ENCODE measurements around the gene GLOD4.
A peak's percentile ranks its signal among the peaks of the same experiment; 100 is the strongest.
"Not testable (repeated sequence)": the region's sequence is repeated elsewhere in the genome, so short reads cannot be mapped to it uniquely, and the experiment has no call there.

GLOD4 gene

GRCh38 chr17:781805-782731 lies at the start of gene GLOD4, which contains the start of gene MRM3:
Gene GLOD4, minus strand, starts transcription at chr17:782280. Its CDS starts 25 bp downstream, at chr17:782255.
Gene MRM3, plus strand, starts transcription at chr17:782353. Its CDS starts 26 bp downstream, at chr17:782379.
- DNase-seq: peak; percentile 97

- no peak for DNase-seq
These were observed 48.9 kb upstream of the GLOD4 start for GRCh38 chr17:830950-831349.

GRCh38 chr17:830381-830780 lies 48.3 kb upstream of the GLOD4 start:
- DNase-seq: no peak

- DNase-seq: not testable (repeated sequence)
These were observed 47.5 kb upstream of the GLOD4 start for GRCh38 chr17:829614-830013.

- DNase-seq: no peak
These were observed 46.7 kb upstream of the GLOD4 start for GRCh38 chr17:828761-829160.

GRCh38 chr17:826778-827177 lies 44.7 kb upstream of the GLOD4 start:
- DNase-seq: no peak

- DNase-seq: no peak
These were observed 43.1 kb upstream of the GLOD4 start for GRCh38 chr17:825216-825615.

GRCh38 chr17:824378-824777 lies 42.3 kb upstream of the GLOD4 start:
- DNase-seq: no peak

- no peak for DNase-seq
These were observed 41.4 kb upstream of the GLOD4 start for GRCh38 chr17:823501-823902.

GRCh38 chr17:819251-819650 lies 37.2 kb upstream of the GLOD4 start:
- no peak for DNase-seq

- no peak for DNase-seq
These were observed 32.3 kb upstream of the GLOD4 start for GRCh38 chr17:814371-814770.

GRCh38 chr17:812638-813204 lies 30.6 kb upstream of the GLOD4 start:
- no peak for DNase-seq

GRCh38 chr17:811051-811784 lies 29.1 kb upstream of the GLOD4 start:
- DNase-seq: no peak

- no peak for DNase-seq
These were observed 25.6 kb upstream of the GLOD4 start for GRCh38 chr17:807523-808294.

- no peak for DNase-seq
These were observed 24.9 kb upstream of the GLOD4 start for GRCh38 chr17:806781-807522.

- no peak for DNase-seq
These were observed 24.3 kb upstream of the GLOD4 start for GRCh38 chr17:806346-806745.

GRCh38 chr17:805886-806285 lies 23.8 kb upstream of the GLOD4 start:
- DNase-seq: not testable (repeated sequence)

- no peak for DNase-seq
These were observed 22.7 kb upstream of the GLOD4 start for GRCh38 chr17:804541-805435.

- no peak for DNase-seq
These were observed 21.1 kb upstream of the GLOD4 start for GRCh38 chr17:802901-803881.

GRCh38 chr17:802481-802880 lies 20.4 kb upstream of the GLOD4 start:
- DNase-seq: no peak

Data from activated CD8-positive, alpha-beta memory T cell treated with anti-CD3 and anti-CD28 coated beads, Interleukin-2, amount 50 U/mL, for 4 hours (primary cell).